AG08395 (cell line): ENCODE results near the gene FES.
"Not testable (repeated sequence)": the region's sequence is repeated elsewhere in the genome, so short reads cannot be mapped to it uniquely, and the experiment has no call there.

Experiments used
- DNase-seq: peaks from one replicate; pipeline ENCODE4 v3.0.0; 2012; ENCODE audit warnings: mixed read lengths, low spot score

FES gene

DNA sequence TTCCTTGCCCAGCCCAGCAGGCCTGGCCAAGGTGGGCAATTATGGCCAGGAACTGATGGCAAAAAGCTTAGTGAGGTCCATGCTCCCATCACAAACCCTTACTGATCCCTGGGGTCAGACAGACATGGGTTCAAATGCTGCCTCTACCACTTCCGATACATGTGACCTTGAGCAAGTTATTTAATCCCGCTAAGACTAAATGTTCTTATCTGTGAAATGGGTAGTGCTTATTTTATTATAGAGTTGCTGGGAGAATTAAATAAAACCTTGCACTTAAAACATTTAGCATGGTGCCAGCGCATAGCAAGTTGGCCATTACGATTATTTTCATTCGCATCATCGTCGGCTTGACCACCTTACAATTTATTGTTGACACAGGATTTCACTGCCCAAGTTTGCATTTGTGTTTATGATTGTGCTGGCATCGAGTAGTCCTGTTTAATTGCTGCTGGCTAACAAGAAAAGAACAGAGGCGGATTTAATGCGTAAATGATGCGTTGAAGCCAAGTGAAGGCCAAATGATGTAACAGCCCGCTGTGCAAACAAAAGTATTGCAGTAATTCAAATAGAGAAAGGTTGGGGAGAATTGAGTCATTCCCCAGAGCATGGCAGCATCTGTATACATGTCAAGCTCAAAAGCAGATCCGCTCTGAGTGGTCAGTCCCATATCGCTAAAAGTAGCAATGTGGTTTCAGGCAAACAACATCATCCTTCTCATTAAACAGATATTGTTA lies 23.2 kb upstream of the FES start:
- DNase-seq: no peak

DNA sequence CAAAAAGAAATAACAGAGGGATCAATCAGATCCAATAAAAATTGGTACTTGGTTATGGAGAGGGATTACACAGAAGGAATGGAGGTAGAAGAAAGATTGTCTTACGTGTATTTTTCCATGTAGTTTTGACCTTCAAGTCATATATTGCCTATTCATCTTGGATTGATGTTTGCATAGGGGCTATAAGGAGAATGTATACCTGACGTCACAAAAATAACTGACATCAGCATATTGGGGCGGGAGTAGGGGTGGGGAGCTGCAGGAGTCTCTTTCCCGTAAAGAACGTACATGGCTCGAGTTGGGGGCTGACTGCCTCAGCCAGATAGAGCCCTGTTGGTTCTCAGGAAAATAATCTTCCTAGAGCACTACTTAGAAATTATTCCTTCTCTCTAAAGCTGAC lies 21.8 kb upstream of the FES start:
- DNase-seq: no peak

DNA sequence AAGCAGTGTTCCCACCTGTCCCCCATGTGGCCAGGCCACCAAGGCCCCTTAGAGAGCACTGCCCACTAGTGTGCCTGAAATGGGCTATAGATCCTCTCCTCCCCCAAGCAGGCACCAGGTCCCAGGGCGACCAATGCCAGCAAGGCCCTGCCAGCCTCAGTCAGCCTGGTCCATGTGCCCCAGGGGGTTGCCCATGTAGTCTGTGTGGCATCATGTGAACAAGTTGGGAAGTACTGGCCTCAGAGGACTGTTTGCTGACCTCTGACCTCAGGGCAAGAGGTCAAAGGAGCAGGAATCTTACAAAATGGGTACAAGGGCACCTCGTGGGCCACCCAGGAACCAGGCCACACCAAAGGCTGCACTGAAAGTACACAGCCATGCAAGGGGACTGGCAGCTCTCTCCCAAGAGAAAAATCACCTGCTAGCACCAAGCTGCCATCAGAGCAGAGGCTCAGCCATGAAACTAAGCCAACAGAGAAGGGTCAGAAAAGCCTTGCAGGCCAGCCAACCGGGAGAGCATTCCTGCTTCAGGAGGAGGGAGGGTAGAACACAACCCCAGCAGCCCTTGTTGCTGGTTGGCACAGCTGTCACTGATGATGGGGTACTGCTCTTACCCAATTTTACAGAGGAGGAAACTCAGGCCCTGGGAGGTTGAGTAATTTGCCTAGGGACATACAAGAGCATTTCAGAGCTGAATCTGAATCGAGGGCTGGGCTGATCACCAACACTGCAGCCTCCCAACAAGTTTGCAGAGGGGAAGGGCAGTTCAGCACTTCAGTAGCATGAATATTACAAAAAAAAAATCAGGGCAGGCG lies 21.1 kb upstream of the FES start:
- DNase-seq: peak; percentile 24

DNA sequence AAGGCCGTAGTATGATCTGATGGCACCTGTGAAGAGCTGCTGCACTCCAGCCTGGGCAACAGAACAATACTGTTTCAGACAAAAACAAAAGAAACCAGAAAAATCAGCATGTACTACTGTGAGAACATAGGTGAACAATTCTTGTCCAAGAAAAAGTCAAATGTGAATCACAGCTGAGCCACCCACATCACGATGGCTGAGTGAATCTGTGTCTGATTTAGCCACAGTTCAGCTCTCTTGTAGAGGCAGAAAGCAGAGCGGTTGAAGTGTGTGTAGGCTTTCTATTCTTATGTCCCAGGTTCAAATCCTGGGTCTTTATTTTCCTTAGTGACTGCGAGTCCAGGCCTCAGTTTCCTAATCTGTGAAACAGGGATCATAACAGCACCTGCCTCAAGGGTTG lies 20.3 kb upstream of the FES start:
- no peak for DNase-seq

DNA sequence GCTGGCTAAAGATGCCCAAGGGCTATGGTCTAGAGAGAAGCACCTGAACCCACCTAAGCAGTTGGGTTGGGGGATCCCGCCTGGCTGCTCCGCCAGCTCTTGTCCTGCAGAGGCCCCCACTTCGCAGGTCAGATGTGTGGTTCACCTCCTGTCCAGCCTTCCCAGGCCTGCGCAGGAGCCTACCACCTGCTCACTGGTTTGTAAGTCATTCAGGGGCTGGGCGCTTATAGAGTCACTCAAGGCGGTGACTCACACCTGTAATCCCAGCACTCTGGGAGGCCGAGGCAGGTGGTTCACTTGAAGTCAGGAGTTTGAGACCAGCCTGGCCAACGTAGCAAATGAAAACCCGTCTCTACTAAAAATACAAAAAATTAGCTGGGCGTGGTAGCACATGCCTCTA lies 19.8 kb upstream of the FES start:
- no peak for DNase-seq

DNA sequence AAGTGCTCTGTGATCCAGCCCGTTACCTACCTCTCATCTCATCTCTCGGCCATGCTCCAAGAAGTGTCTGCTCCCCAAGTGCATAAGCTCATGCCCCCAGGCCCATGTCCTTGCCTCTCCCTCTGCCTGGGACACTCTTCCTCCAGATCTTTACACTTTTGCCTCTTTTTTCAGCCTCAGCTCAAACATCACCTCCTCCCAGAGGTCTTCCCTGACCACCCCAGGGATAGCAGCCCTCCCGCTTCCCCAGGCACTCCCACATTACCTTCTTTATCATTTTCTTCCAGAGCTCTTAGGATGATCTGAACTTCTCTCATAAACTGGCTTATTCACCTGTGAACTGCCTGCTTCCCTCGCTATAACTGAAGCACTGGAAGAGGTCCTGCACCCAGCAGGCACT lies 18.6 kb upstream of the FES start:
- DNase-seq: no peak

DNA sequence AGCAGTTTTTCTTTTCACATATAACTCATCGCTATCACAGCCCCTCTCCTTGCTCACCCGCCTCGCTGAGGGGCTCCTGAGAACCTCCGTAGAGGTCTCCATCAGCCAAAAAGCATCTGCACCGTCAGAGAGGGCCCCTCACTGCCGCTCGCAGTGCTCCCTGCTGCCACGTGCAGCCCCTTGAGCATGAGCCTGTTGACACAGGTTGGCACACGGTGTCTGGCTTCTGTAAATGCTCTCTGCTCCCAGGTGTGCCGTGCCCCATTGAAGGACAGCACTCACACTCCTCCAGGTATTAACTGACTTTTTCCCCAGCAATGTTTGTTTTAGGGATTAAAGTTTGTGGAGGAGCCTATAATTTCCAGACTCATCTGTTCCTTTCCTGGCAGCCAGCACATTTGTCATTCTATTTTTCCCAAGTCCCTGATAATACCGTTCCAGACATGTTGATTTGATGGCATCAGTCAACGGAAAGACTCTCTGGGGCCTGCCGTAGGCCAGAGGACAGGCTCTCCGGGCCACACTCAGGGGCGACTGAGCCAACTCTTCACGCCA lies 18.1 kb upstream of the FES start:
- DNase-seq: no peak

DNA sequence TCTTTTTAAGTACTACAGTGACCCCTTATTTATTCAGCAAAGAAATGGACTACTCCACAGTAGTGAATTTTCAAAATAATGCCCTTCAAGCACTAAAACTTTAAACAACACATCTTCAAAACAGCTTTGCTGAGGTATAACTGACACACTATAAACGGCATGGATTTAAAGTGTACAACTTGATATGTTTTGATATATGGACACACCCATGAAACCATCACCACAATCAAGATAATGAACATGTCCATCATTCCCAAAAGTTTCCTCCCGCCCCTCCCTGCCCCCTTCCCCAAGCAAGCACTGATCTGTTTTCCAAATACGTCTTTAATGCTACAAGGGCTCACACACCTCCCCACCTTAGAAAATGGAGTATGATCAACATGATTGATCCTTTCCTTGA lies 17.5 kb upstream of the FES start:
- DNase-seq: no peak

DNA sequence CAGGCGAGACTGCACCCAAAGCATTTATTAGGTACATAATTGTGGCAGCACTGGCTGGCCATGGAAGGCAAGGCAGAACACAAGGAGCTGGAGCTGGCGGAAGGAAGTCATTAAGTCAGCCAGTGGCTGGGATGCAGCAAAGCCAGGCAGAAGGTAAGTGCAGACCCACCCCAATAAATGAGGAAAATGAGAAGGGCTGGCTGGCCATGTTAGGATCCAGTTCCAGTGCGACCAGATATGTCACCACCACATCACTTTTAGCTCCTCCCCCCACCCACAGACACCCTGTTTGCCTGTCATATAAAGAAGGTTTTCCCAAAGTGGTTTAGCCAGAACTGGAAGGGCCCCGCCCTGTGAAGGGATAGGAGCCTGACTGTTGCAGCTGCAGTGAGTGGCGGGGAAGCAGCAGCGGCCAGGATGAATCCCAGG lies 16.0 kb upstream of the FES start, which contains the start of gene FURIN:
FURIN (plus strand) TSS at position 328 of the 429 bp plus-strand sequence. CDS start 7,153 bp downstream, outside the sequence.
- no peak for DNase-seq

DNA sequence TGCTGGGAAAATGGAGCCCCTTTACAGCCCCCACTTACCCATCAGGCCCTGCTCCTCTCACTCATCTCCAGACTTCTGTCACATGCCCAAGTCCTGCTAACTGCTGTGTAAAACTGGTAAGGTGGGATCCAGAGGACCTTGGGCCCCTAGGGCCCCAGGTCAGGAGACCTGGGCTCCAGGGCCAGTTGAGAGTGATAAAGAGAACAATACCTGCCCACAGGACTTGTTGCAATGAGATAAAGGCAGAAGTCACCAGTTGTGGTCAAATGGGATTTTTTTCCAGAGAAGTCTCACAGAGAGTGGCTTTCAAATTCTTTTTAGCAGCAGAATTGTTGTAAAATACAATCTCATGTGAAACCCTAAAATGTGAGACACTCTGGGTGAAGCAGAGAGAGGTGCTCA lies 15.2 kb upstream of the FES start:
- DNase-seq: no peak

DNA sequence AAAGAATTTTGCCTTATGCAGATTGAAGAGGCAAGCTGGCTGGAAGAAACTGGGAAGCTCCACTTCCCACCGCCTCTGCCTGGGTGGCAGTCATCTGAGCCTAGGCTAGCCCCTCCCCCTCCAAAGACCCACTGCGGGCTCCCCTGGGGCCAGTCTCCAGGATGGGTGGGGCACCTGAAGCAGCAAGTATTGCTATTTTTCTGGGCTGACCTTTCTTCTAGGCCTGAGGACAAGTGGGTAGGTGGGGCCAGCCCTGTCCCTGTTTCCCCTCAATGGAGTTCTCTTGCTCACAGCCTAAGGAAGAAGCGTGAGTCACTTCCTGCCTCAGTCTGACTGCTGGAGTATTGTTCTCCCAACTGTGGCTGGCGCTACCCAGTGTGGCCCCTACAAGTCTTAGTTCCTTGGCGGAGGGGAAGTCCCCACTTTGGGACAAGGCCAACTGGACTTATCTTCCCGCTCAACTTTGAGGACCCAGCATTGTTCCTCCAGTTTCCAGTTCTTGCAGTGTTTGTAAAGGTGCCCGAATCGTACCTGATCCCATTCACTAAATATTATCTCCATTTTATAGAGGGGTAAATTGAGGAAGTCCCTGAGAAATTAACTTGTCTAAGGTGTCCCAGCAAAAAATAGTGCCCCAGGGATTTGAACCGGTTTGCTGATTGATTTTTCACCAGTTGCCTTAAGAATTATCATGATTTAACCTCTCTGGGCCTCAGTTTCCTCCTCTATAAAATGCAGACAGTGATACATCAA lies 14.5 kb upstream of the FES start:
- DNase-seq: peak; percentile 52

DNA sequence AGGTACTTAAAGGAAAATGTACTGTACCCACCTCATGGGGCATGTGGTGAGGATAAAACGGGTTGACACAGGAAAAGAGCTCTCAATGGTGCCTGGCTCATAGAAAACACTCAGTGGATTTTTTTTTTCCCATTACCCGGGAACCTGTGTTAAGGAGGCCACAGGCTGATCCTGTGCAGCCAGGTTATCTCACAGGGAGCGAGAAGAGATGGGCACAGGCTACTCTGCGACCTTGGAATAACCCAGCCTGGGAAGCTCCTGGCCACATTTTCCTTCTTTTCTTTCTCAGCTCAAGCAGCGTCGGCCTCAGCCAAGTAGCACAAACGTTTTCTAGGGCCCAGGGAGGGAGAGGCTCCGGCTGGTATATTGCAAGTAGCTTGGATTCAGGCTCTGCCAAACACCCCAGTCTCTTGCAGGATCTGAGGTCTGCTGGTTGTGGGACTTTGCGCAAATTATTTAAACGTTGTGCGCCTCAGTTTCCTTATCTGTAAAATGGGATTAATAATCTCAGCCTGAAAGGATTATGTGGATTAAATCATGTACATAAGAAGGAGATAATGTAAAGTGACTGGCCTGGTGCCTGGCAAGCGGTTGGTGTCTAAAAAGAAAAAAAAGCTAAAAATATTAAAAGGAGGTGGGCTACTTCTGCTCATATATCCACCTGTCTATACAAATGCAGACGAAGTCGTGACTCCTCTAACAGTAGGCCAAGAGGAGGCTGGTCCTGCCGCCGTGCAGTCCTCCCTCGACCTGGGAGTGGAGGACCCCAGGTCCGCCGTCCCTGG lies 13.8 kb upstream of the FES start:
- DNase-seq: no peak

DNA sequence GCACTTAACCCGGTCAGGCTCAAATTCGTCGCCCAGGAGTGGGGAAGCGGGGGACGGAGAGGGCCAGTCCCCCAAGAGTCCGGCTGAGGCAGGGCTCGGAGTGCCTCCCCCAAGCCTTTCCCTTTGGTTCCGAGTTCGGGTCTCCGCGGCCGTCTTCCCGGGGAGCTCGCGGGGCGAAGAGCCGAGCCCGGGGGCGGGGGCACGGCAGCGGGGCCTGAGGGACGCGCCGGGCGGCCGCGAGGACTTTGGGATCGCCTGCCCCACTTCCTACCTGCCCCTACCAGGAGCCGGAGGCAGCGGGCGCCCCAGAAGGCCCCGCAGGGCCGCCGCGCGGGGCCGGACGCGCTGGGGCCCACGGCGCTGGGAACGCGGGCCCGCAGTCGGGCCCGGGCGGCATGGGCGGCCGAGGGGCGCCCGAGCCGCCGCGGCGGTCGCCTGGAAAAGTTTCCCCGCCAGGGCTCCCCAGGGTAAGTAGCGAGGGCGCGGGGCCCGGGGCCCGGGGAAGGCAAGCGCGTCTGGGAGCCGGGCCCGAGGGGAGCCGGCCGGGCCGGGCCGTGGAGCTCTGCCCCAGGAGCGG lies 13.1 kb upstream of the FES start:
- DNase-seq: peak; percentile 49

DNA sequence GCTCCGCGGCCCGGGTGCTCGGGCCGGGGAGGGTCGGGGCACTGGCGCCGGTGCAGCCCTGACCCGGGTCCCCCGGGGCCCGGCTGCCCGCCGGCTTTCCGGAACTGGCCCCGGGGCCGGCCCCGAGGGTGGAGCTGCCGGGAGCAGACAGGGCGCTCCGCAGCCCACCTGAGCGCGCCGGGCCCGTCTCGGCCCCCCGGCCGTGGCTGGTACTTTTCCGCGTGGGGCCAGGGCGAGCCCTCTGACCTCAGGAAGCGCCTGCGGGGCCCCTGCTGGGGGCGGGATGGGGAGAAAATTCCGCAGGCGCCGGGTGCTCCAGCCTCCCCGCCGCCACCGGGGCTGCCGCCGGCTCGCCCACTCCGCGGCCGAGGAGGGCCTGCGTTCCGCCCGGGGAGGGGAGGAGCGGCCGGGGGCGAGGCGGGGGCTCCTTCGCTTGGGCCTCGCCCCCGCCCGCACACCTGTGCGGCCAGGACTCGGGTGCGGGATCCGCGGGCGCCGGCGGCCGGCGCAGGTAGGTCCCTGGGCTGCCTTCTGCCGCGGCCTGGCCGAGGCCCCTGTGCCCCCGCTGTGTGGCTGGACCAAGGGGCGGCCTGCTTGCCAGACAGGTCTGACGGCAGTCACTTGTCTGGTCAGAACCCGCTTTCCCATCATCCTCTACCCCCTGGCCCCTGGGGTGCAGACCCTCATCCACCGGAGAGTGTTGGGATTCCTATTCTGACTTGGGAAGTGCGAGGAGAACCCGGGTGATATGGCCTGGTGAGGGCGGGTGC lies 12.4 kb upstream of the FES start:
- peak; percentile 27 for DNase-seq

DNA sequence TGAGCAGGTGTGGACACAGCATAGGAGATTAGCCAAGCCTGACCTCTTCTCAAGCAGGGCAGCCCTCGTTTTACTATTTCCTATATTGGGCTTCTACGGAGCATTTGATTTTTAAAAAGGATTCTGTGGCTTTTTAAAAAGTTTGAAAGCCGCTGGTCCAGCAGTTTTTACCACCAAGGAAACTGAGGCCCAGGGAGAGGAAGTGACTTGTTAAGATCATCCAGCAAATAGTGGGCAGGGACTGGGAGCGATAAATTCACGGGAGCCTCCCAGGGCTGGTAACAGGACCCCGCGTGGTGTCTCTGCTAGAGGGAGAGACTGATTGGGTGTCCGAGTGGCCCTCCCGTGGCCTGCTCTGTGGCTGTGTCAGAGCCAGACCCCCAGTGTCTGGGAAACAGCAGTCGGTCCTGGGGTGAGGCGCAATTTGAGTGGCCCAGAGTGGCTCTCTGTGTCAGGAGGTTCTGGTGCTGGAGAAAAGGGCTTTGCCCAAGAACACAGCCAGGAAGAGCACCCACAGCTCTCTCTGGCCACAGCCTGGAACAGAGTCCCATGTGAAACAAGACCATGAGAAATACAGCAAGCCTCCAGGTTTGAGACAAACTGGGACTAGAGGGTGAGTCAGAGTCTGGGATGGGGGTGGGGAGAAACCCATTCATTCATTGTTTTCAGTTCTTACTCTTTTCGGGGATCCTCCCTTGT lies 11.7 kb upstream of the FES start:
- peak; percentile 74 for DNase-seq

DNA sequence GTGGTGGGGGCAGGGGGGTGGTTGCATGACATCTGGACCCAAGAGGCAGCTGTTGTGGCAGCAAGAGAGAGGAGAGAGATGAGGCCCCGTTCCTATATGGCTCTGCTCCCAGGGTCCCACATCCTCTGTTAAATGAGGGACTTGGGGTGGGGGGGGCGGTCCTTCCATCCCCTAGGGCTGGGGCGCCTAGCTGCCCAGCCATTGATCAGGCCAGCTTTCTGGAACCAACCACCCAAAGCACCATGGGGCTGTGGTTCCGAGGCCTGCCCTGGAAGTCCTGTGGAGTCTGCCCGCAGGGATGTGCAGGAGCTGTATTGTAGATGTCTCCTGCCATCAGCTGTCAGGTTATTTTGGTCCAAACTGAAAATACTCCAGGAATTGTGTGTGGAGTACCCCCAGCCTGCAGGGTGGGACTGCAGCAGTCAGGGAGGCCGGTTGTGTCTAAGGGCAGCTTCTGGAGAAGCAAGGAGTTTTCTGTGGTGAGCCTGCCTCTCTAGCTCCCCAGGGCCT lies 10.8 kb upstream of the FES start:
- DNase-seq: no peak

DNA sequence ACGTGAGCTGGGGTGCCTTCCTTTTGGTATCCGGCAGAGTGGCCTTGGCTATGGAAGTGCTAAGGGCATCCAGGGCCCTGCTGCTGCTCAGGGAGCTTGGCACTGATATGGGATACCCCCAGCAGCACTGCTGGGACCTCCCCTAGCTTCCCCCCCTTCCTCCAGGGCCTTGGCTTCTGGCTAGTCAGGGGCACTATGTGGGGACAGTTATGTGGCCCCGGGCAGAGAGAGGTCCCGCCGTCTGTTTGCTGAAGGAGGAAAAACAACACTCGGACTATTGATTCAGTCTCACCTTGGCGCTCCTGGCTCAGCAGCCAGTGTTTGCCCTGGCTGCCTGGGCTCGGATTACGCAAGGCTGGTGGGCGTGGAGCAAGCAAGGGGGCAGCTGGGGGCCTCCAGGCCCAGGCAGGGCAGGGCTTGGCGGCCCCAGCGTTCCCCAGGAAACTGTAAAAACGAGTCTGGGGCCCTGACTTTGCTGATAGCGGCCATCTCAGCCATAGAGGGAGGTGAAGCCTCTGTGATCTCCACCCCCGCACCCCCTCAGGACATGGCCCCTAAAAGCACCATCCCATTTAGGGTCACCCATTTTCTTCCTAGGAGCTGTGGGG lies 10.2 kb upstream of the FES start:
- DNase-seq: no peak

DNA sequence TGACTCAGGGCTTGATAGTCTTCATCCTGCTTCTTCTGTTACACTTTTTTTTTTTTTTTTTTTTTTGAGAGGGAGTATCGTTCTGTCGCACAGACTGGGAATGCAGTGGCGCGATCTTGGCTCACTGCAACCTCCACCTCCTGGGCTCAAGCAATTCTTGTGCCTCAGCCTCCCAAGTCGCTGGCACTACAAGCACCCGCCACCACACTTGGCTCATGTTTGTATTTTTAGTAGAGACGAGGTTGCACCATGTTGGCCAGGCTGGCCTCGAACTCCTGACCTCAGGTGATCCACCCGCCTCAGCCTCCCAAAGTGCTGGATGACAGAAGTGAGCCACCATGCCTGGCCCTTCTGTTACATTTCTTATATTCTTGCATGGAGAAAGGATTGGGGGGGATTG lies 9.3 kb upstream of the FES start:
- not testable (repeated sequence) for DNase-seq

DNA sequence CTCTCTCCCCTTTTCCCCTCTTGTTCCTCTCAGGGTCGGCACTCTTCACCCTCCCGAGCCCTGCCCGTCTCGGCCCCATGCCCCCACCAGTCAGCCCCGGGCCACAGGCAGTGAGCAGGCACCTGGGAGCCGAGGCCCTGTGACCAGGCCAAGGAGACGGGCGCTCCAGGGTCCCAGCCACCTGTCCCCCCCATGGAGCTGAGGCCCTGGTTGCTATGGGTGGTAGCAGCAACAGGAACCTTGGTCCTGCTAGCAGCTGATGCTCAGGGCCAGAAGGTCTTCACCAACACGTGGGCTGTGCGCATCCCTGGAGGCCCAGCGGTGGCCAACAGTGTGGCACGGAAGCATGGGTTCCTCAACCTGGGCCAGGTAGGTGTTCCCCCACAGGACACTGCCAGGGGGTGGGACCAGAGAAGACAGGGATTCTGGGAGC lies 8.7 kb upstream of the FES start:
- DNase-seq: no peak
